Esophagus squamous epithelium (tissue), 4 donors: ENCODE data around the gene RFXAP.

Source experiments
- POLR2A ChIP-seq, 4 donors: fragments of 450-650 bp; IDR thresholded peaks; one replicate each; pipeline ENCODE4 v1.6.1; 2017; ENCODE audit warnings: antibody characterized with exemption in 4 of 4, mild to moderate bottlenecking in 4 of 4, moderate library complexity in 3 of 4
- TF ChIP-seq, protein P1 (sequence below), 6 experiments: fragments of 450-650 bp in 4 of 6; fragments of 200-600 bp in 2 of 6; sonication (generic) in 2 of 6; IDR thresholded peaks; one replicate each; pipeline ENCODE4 v1.5.1; 2016 to 2019; ENCODE audit warnings: antibody characterized with exemption in 6 of 6, mild to moderate bottlenecking in 4 of 6, moderate library complexity in 4 of 6

DNA sequence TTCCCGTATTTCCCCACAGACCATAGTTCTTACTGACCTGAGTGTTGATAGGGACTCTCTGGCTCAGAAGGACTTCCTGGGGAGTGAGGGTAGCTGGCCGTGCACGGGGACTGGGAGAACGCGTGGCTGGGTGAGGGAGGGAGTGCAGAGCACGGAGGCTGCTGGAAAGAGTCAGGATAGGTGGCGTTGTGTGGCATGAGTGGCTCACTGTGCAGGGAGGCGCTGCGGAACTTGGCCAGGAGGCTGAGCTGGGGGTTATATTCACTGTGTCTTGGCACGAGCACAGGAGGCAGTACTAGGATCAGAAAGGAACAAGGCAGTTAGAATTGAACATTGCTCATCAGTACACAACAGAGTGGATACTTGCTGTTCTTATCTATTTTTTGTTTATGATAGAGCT, 53.6 kb downstream of the RFXAP start:
- TF ChIP-seq, protein P1, sequence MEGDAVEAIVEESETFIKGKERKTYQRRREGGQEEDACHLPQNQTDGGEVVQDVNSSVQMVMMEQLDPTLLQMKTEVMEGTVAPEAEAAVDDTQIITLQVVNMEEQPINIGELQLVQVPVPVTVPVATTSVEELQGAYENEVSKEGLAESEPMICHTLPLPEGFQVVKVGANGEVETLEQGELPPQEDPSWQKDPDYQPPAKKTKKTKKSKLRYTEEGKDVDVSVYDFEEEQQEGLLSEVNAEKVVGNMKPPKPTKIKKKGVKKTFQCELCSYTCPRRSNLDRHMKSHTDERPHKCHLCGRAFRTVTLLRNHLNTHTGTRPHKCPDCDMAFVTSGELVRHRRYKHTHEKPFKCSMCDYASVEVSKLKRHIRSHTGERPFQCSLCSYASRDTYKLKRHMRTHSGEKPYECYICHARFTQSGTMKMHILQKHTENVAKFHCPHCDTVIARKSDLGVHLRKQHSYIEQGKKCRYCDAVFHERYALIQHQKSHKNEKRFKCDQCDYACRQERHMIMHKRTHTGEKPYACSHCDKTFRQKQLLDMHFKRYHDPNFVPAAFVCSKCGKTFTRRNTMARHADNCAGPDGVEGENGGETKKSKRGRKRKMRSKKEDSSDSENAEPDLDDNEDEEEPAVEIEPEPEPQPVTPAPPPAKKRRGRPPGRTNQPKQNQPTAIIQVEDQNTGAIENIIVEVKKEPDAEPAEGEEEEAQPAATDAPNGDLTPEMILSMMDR (IDR thresholded peaks at IDR 0.05), result no peak
- TF ChIP-seq POLR2A (IDR thresholded peaks at IDR 0.05), result no peak
